SK-N-MC (cell line): ENCODE data around the gene ADRM1.

Experiments
- DNase-seq: peaks from one replicate; pipeline ENCODE4 v3.0.0-alpha.2; 2011; ENCODE audit warnings: low read depth, low spot score
- H3K27ac ChIP-seq: fragments of 200-600 bp; sonication (generic); 2 replicates; pipeline ENCODE4 v1.5.1; 2016; ENCODE audit warnings: mixed run types
- H3K36me3 ChIP-seq: fragments of 200-600 bp; sonication (generic); 2 replicates; pipeline ENCODE4 v1.6.1; 2017; ENCODE audit warnings: antibody characterized with exemption, low read length, mixed read lengths; ENCODE audit not compliant: insufficient read depth
- H3K4me3 ChIP-seq: fragments of 200-600 bp; sonication (generic); 2 replicates; pipeline ENCODE4 v1.5.1; 2016
- H3K9ac ChIP-seq: fragments of 200-600 bp; sonication (generic); 2 replicates; pipeline ENCODE4 v1.8.0; 2017; ENCODE audit warnings: mixed run types, mixed read lengths; ENCODE audit not compliant: insufficient read length
- H3K9me3 ChIP-seq: fragments of 200-600 bp; sonication (generic); 2 replicates; pipeline ENCODE4 v1.6.1; 2017; ENCODE audit warnings: low read depth, mild to moderate bottlenecking, antibody characterized with exemption, low read length, moderate library complexity, mixed read lengths
- EZH2 ChIP-seq: fragments of 200-600 bp; sonication (generic); IDR thresholded peaks from one replicate; pipeline ENCODE4 v1.6.1; 2017; ENCODE audit warnings: antibody characterized with exemption
- FOXP2 ChIP-seq: optimal IDR thresholded peaks from 2 replicates; pipeline ENCODE3; 2011; ENCODE audit warnings: mild to moderate bottlenecking, moderate library complexity; ENCODE audit not compliant: insufficient read depth; ENCODE audit errors: extremely low read length, control extremely low read depth
- POLR2AphosphoS5 ChIP-seq: IDR thresholded peaks from 2 replicates; pipeline ENCODE4 v1.6.1; 2012; ENCODE audit warnings: mild to moderate bottlenecking, low read depth, low read length, borderline replicate concordance

The ADRM1 gene

GRCh38 chr20:62314339-62314638, 11.5 kb downstream of the ADRM1 start:
- Histone ChIP-seq H3K36me3 (no peaks in the 10 kb centered on the region; the same call in 1 of the 2 replicates), H3K9me3 (no peaks in the 10 kb centered on the region), H3K4me3 (no peak overlapping the region), H3K9ac (no peak overlapping the region), H3K27ac (no peak overlapping the region)
- DNase-seq, result no peak
- no peak for TF ChIP-seq FOXP2

- H3K36me3 ChIP-seq, result no peaks in the 10 kb centered on the region
- H3K9ac ChIP-seq, result no peak overlapping the region
- H3K4me3 ChIP-seq, result no peak overlapping the region
- H3K9me3 ChIP-seq, result no peaks in the 10 kb centered on the region
- H3K27ac ChIP-seq, result no peak overlapping the region
- TF ChIP-seq FOXP2 (no peak), POLR2AphosphoS5 (no peak), EZH2 (no peak)
- DNase-seq, result no peak
These were observed 12.0 kb downstream of the ADRM1 start for GRCh38 chr20:62314711-62315302.

- no peaks in the 10 kb centered on the region for H3K36me3 ChIP-seq
- H3K9me3 ChIP-seq, result no peaks in the 10 kb centered on the region
- no peak for DNase-seq
- H3K27ac ChIP-seq, result no peak overlapping the region
- no peak overlapping the region for H3K4me3 ChIP-seq
- no peak for TF ChIP-seq FOXP2
- TF ChIP-seq EZH2, result no peak
- TF ChIP-seq POLR2AphosphoS5, result no peak
- H3K9ac ChIP-seq, result no peak overlapping the region
These were observed 13.0 kb downstream of the ADRM1 start for GRCh38 chr20:62315773-62316172.

GRCh38 chr20:62316331-62317166, 13.8 kb downstream of the ADRM1 start:
- Histone ChIP-seq H3K4me3 (no peak overlapping the region), H3K27ac (no peak overlapping the region), H3K9ac (no peak overlapping the region), H3K9me3 (no peaks in the 10 kb centered on the region), H3K36me3 (no peaks in the 10 kb centered on the region)
- no peak for TF ChIP-seq FOXP2
- TF ChIP-seq EZH2, result no peak
- TF ChIP-seq POLR2AphosphoS5, result no peak
- DNase-seq, result no peak

- H3K9me3 ChIP-seq, result no peaks in the 10 kb centered on the region
- no peaks in the 10 kb centered on the region for H3K36me3 ChIP-seq
- no peak overlapping the region for H3K9ac ChIP-seq
- DNase-seq, result no peak
- H3K27ac ChIP-seq, result no peak overlapping the region
- H3K4me3 ChIP-seq, result no peak overlapping the region
- TF ChIP-seq EZH2 (no peak), POLR2AphosphoS5 (no peak), FOXP2 (no peak)
These were observed 14.4 kb downstream of the ADRM1 start for GRCh38 chr20:62317167-62317655.

GRCh38 chr20:62318400-62319345, 15.9 kb downstream of the ADRM1 start:
- Histone ChIP-seq H3K4me3 (no peak overlapping the region), H3K9ac (no peak overlapping the region), H3K9me3 (no peaks in the 10 kb centered on the region), H3K27ac (no peak overlapping the region), H3K36me3 (no peaks in the 10 kb centered on the region)
- DNase-seq, result no peak
- no peak for TF ChIP-seq FOXP2
- TF ChIP-seq EZH2, result no peak
- TF ChIP-seq POLR2AphosphoS5, result no peak

GRCh38 chr20:62319346-62319909, 16.6 kb downstream of the ADRM1 start:
- Histone ChIP-seq H3K36me3 (no peaks in the 10 kb centered on the region), H3K4me3 (no peak overlapping the region), H3K9ac (no peak overlapping the region), H3K9me3 (no peaks in the 10 kb centered on the region), H3K27ac (no peak overlapping the region)
- no peak for DNase-seq
- TF ChIP-seq POLR2AphosphoS5 (no peak), FOXP2 (no peak), EZH2 (no peak)

- H3K4me3 ChIP-seq, result no peak overlapping the region
- H3K27ac ChIP-seq, result no peak overlapping the region
- no peaks in the 10 kb centered on the region for H3K36me3 ChIP-seq
- H3K9me3 ChIP-seq, result no peaks in the 10 kb centered on the region
- DNase-seq, result no peak
- TF ChIP-seq POLR2AphosphoS5 (no peak), FOXP2 (no peak), EZH2 (no peak)
- H3K9ac ChIP-seq, result no peak overlapping the region
These were observed 18.0 kb downstream of the ADRM1 start for GRCh38 chr20:62320581-62321354.
